ENCODE measurements around the gene BATF. TPM values are rescaled to one million over a fixed set of nuclear protein-coding genes. Genes with fewer than 3 reads are reported as not detected.
"Not testable (repeated sequence)": the region's sequence is repeated elsewhere in the genome, so short reads cannot be mapped to it uniquely, and the experiment has no call there.

Gene BATF
- not detected in 2 replicates for total RNA-seq (2014; rRNA removed; shearing (Covaris generic))

GRCh38 chr14:75522224-75522982 lies at the start of gene BATF:
TSS of gene BATF (plus strand) at chr14:75522469. CDS start at chr14:75522683, 214 bp downstream.
- DNase-seq (ENCODE audit: low spot score), result no peak
- in situ Hi-C loops (cut with HindIII; ENCODE audit: low sequenced_read_pairs), result no loop called here

- DNase-seq (ENCODE audit: low spot score); in situ Hi-C loops (cut with HindIII; ENCODE audit: low sequenced_read_pairs): not testable (repeated sequence)
Observed at GRCh38 chr14:75474127-75474526, 48.1 kb upstream of the BATF start.

- in situ Hi-C loops (cut with HindIII; ENCODE audit: low sequenced_read_pairs), result no loop called here
- no peak for DNase-seq (ENCODE audit: low spot score)
Observed at GRCh38 chr14:75476274-75476995, 45.8 kb upstream of the BATF start.

- in situ Hi-C loops (cut with HindIII; ENCODE audit: low sequenced_read_pairs), result no loop called here
- no peak for DNase-seq (ENCODE audit: low spot score)
Observed at GRCh38 chr14:75477881-75478280, 44.4 kb upstream of the BATF start.

- no peak for DNase-seq (ENCODE audit: low spot score)
- in situ Hi-C loops (cut with HindIII; ENCODE audit: low sequenced_read_pairs), result no loop called here
Observed at GRCh38 chr14:75479770-75480600, 42.3 kb upstream of the BATF start.

- in situ Hi-C loops (cut with HindIII; ENCODE audit: low sequenced_read_pairs), result no loop called here
- no peak for DNase-seq (ENCODE audit: low spot score)
Observed at GRCh38 chr14:75482366-75482765, 39.9 kb upstream of the BATF start.

GRCh38 chr14:75484711-75485429 lies 37.4 kb upstream of the BATF start:
- DNase-seq (ENCODE audit: low spot score), result no peak
- in situ Hi-C loops (cut with HindIII; ENCODE audit: low sequenced_read_pairs), result no loop called here

- no peak for DNase-seq (ENCODE audit: low spot score)
- in situ Hi-C loops (cut with HindIII; ENCODE audit: low sequenced_read_pairs), result no loop called here
Observed at GRCh38 chr14:75486318-75486717, 36.0 kb upstream of the BATF start.

- no peak for DNase-seq (ENCODE audit: low spot score)
Observed at GRCh38 chr14:75487155-75487671, 35.1 kb upstream of the BATF start.

GRCh38 chr14:75489480-75489837 lies 32.8 kb upstream of the BATF start:
- no peak for DNase-seq (ENCODE audit: low spot score)
- in situ Hi-C loops (cut with HindIII; ENCODE audit: low sequenced_read_pairs), result no loop called here

More at GRCh38 chr14:75487155-75487671, 35.1 kb upstream of the BATF start:
- in situ Hi-C loops (cut with HindIII; ENCODE audit: low sequenced_read_pairs), result no loop called here

- in situ Hi-C loops (cut with HindIII; ENCODE audit: low sequenced_read_pairs), result no loop called here
- no peak for DNase-seq (ENCODE audit: low spot score)
Observed at GRCh38 chr14:75491376-75491978, 30.8 kb upstream of the BATF start.

- DNase-seq (ENCODE audit: low spot score), result no peak
- in situ Hi-C loops (cut with HindIII; ENCODE audit: low sequenced_read_pairs), result no loop called here
Observed at GRCh38 chr14:75492832-75493591, 29.3 kb upstream of the BATF start.

- DNase-seq (ENCODE audit: low spot score), result no peak
Observed at GRCh38 chr14:75493592-75494087, 28.6 kb upstream of the BATF start.

GRCh38 chr14:75494896-75495295 lies 27.4 kb upstream of the BATF start:
- no peak for DNase-seq (ENCODE audit: low spot score)
- in situ Hi-C loops (cut with HindIII; ENCODE audit: low sequenced_read_pairs), result no loop called here

More at GRCh38 chr14:75493592-75494087, 28.6 kb upstream of the BATF start:
- in situ Hi-C loops (cut with HindIII; ENCODE audit: low sequenced_read_pairs), result no loop called here

GRCh38 chr14:75495399-75495798 lies 26.9 kb upstream of the BATF start:
- in situ Hi-C loops (cut with HindIII; ENCODE audit: low sequenced_read_pairs), result no loop called here
- no peak for DNase-seq (ENCODE audit: low spot score)

- DNase-seq (ENCODE audit: low spot score), result no peak
- in situ Hi-C loops (cut with HindIII; ENCODE audit: low sequenced_read_pairs), result no loop called here
Observed at GRCh38 chr14:75495882-75496281, 26.4 kb upstream of the BATF start.

- no peak for DNase-seq (ENCODE audit: low spot score)
- in situ Hi-C loops (cut with HindIII; ENCODE audit: low sequenced_read_pairs), result no loop called here
Observed at GRCh38 chr14:75496755-75497154, 25.5 kb upstream of the BATF start.

- in situ Hi-C loops (cut with HindIII; ENCODE audit: low sequenced_read_pairs), result no loop called here
- DNase-seq (ENCODE audit: low spot score), result no peak
Observed at GRCh38 chr14:75497191-75497590, 25.1 kb upstream of the BATF start.
